ENCODE measurements around the gene MPG.

DNA sequence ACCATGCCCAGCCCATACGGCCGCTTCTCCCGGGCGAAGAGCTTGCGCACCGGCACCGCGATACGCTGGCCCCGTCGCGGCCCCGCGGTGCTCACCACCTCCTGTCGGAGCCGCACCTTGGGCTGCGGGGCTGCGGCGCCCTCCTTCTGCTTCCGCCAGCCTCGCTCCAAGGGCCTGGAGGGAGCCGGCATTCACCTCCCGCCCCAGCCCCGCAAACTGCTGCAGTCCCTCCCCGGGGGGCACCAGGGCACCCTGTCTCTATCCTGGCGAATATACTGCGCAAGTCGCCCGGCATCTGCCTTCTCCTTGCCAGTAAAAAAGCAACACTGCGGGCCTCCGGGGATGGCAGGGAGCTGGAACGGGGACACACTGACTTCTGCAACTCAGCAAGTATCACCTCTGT is 16.1 kb upstream of the MPG start:
- TF ChIP-seq POLR2AphosphoS5 (IDR thresholded peaks at IDR 0.05) (no peak), POLR2A (IDR thresholded peaks at IDR 0.05) (no peak)
- TF ChIP-seq, protein P1, sequence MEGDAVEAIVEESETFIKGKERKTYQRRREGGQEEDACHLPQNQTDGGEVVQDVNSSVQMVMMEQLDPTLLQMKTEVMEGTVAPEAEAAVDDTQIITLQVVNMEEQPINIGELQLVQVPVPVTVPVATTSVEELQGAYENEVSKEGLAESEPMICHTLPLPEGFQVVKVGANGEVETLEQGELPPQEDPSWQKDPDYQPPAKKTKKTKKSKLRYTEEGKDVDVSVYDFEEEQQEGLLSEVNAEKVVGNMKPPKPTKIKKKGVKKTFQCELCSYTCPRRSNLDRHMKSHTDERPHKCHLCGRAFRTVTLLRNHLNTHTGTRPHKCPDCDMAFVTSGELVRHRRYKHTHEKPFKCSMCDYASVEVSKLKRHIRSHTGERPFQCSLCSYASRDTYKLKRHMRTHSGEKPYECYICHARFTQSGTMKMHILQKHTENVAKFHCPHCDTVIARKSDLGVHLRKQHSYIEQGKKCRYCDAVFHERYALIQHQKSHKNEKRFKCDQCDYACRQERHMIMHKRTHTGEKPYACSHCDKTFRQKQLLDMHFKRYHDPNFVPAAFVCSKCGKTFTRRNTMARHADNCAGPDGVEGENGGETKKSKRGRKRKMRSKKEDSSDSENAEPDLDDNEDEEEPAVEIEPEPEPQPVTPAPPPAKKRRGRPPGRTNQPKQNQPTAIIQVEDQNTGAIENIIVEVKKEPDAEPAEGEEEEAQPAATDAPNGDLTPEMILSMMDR (IDR thresholded peaks at IDR 0.05 in 8 of 11, conservative IDR thresholded peaks at IDR 0.05 in 3 of 11), result no peak
